Sigmoid colon (tissue), 3 donors: Measurements from ENCODE around the gene TP73.

ENCODE experiments used
- POLR2A ChIP-seq, 2 donors: fragments of 450-650 bp; IDR thresholded peaks; one replicate each; pipeline ENCODE4 v1.6.1; 2016; ENCODE audit warnings: antibody characterized with exemption in 2 of 2, mild to moderate bottlenecking in 2 of 2, moderate library complexity in 2 of 2
- TF ChIP-seq, protein P1 (sequence below), 4 experiments: fragments of 450-650 bp in 3 of 4; fragments of 200-600 bp in 1 of 4; IDR thresholded peaks; one replicate each; pipeline ENCODE4 v1.5.1; 2016 to 2019; ENCODE audit warnings: antibody characterized with exemption in 4 of 4, mild to moderate bottlenecking in 3 of 4, moderate library complexity in 2 of 4

GRCh38 chr1:3695326-3696217 lies 43.3 kb downstream of the TP73 start:
- no peak for TF ChIP-seq POLR2A (IDR thresholded peaks at IDR 0.05)
- TF ChIP-seq, protein P1, sequence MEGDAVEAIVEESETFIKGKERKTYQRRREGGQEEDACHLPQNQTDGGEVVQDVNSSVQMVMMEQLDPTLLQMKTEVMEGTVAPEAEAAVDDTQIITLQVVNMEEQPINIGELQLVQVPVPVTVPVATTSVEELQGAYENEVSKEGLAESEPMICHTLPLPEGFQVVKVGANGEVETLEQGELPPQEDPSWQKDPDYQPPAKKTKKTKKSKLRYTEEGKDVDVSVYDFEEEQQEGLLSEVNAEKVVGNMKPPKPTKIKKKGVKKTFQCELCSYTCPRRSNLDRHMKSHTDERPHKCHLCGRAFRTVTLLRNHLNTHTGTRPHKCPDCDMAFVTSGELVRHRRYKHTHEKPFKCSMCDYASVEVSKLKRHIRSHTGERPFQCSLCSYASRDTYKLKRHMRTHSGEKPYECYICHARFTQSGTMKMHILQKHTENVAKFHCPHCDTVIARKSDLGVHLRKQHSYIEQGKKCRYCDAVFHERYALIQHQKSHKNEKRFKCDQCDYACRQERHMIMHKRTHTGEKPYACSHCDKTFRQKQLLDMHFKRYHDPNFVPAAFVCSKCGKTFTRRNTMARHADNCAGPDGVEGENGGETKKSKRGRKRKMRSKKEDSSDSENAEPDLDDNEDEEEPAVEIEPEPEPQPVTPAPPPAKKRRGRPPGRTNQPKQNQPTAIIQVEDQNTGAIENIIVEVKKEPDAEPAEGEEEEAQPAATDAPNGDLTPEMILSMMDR (IDR thresholded peaks at IDR 0.05), result peak; percentile 9 to 63 (median 44)
